Transverse colon (tissue), 4 donors: ENCODE data around the gene RPS6KA2. TPM values are rescaled to one million over a fixed set of nuclear protein-coding genes. Genes with fewer than 3 reads are reported as not detected.

ENCODE experiments used
- DNase-seq: peaks from one replicate; pipeline ENCODE4 v3.0.0-alpha.2; 2019
- H3K27ac ChIP-seq, 4 donors: fragments of 200-600 bp; sonication (generic); 2 replicates each; pipeline ENCODE4 v1.5.1; 2016 to 2018; ENCODE audit warnings: inconsistent platforms in 4 of 4
- H3K27me3 ChIP-seq: fragments of 200-600 bp; sonication (generic); 2 replicates; pipeline ENCODE4 v1.5.1; 2017; ENCODE audit warnings: inconsistent platforms
- H3K36me3 ChIP-seq, 4 donors: fragments of 200-600 bp; sonication (generic); 2 replicates each; pipeline ENCODE4 v1.5.1; 2017 to 2019; ENCODE audit warnings: inconsistent platforms in 4 of 4
- H3K4me1 ChIP-seq, 4 donors: fragments of 200-600 bp; sonication (generic); 2 replicates each; pipeline ENCODE4 v1.5.1; 2017 to 2020; ENCODE audit warnings: inconsistent platforms in 4 of 4
- H3K4me3 ChIP-seq, 4 donors: fragments of 200-600 bp; sonication (generic); 1 replicate in 1 of 4; 2 replicates in 3 of 4; pipeline versions ENCODE4 v1.5.1 to v1.6.1; 2017 to 2019; ENCODE audit warnings: inconsistent platforms in 4 of 4
- H3K9me3 ChIP-seq, 2 donors: fragments of 200-600 bp; sonication (generic); 2 replicates each; pipeline ENCODE4 v1.5.1; 2017 to 2019; ENCODE audit warnings: inconsistent platforms in 2 of 2
- CTCF ChIP-seq, 5 experiments: fragments of 200-600 bp in 3 of 5; fragments of 450-650 bp in 2 of 5; sonication (generic) in 3 of 5; IDR thresholded peaks; 1 replicate in 2 of 5; 2 replicates in 3 of 5; pipeline ENCODE4 v1.5.1; 2016 to 2017; ENCODE audit warnings: antibody characterized with exemption in 5 of 5, inconsistent platforms in 3 of 5, mild to moderate bottlenecking in 2 of 5, moderate library complexity in 1 of 5
- EP300 ChIP-seq: sonication (generic); formaldehyde crosslinking; IDR thresholded peaks from one replicate; pipeline ENCODE4 v1.6.1; 2017; ENCODE audit warnings: antibody characterized with exemption, low read depth
- POLR2A ChIP-seq: fragments of 450-650 bp; IDR thresholded peaks from one replicate; pipeline ENCODE4 v1.6.1; 2016; ENCODE audit warnings: antibody characterized with exemption, mild to moderate bottlenecking, moderate library complexity
- POLR2AphosphoS5 ChIP-seq, 3 donors: sonication (generic); formaldehyde crosslinking; IDR thresholded peaks; one replicate each; pipeline ENCODE4 v1.6.1; 2016; ENCODE audit warnings: antibody characterized with exemption in 3 of 3
- WGBS, 2 donors: methylation state at CpG; one replicate each; pipeline ENCODE4 v1.1.5; 2018; ENCODE audit warnings: low coverage in 1 of 2; 5-methylcytosine and 5-hydroxymethylcytosine counted together
- in situ Hi-C, 4 donors: fragments of 200-750 bp; cut with MboI; loops; one replicate each; pipeline versions ENCODE4 v1.15.0 to v1.15.1; 2017; ENCODE audit warnings: low sequenced_read_pairs in 3 of 4, low pct_ligation_motif_present in 1 of 4, low pct_unique_long_range_greater_than_20kb in 1 of 4
- intact Hi-C: fragments of 100-400 bp; cut with DNase I; formaldehyde crosslinking; loops from one replicate; pipeline ENCODE4 v1.15.1; 2023; ENCODE audit warnings: low total_unique reads
- total RNA-seq, 4 donors: library from RNA; depleted of rRNA; stranded (reverse); fragments of >200 nt; gene quantifications; one replicate each; pipeline ENCODE4 v1.1.0, GENCODE V29; 2016

RPS6KA2 gene
- total RNA-seq, 4 donors from 2014 or later, result 9.6 to 41.1 (median 15.4) TPM

- 84 to 86% methylated on average over 9 to 12 of the region's 12 CpGs for WGBS, 2 donors
- H3K36me3 ChIP-seq, result no peaks in the 10 kb centered on the region
- TF ChIP-seq POLR2A, result no peak
- TF ChIP-seq EP300, result no peak
- TF ChIP-seq CTCF (IDR thresholded peaks at IDR 0.05), result no peak
- TF ChIP-seq POLR2AphosphoS5 (IDR thresholded peaks at IDR 0.05), result no peak
- no peaks in the 10 kb centered on the region for H3K27me3 ChIP-seq
- DNase-seq, result no peak
- H3K9me3 ChIP-seq, result no peaks in the 10 kb centered on the region
- no peak overlapping the region for H3K27ac ChIP-seq
- in situ Hi-C loops, result no loop called here
- intact Hi-C loops, result no loop called here
- H3K4me3 ChIP-seq, result no peak overlapping the region
- peaks cover 0 to 1% (median 0%) of the 10 kb centered on the region in 4 donors for H3K4me1 ChIP-seq
Observed at GRCh38 chr6:166650824-166651807, 24.1 kb upstream of the RPS6KA2 start.

GRCh38 chr6:166650047-166650446 is 23.0 kb upstream of the RPS6KA2 start:
- in situ Hi-C loops, result no loop called here
- WGBS, 2 donors, result 83 to 100% methylated on average over 1 to 3 of the region's 3 CpGs
- Histone ChIP-seq H3K27ac (no peak overlapping the region), H3K27me3 (no peaks in the 10 kb centered on the region), H3K9me3 (no peaks in the 10 kb centered on the region), H3K4me3 (no peak overlapping the region), H3K4me1 (no peaks in the 10 kb centered on the region), H3K36me3 (no peaks in the 10 kb centered on the region)
- no peak for DNase-seq
- TF ChIP-seq CTCF (IDR thresholded peaks at IDR 0.05), result no peak
- no peak for TF ChIP-seq POLR2A
- TF ChIP-seq POLR2AphosphoS5 (IDR thresholded peaks at IDR 0.05), result no peak
- no peak for TF ChIP-seq EP300
- intact Hi-C loops, result no loop called here

- H3K4me1 ChIP-seq, result no peaks in the 10 kb centered on the region
- H3K36me3 ChIP-seq, result no peaks in the 10 kb centered on the region
- no peaks in the 10 kb centered on the region for H3K9me3 ChIP-seq
- intact Hi-C loops, result no loop called here
- H3K4me3 ChIP-seq, result no peak overlapping the region
- no peak for DNase-seq
- H3K27ac ChIP-seq, result no peak overlapping the region
- no peak for TF ChIP-seq POLR2AphosphoS5 (IDR thresholded peaks at IDR 0.05)
- TF ChIP-seq CTCF (IDR thresholded peaks at IDR 0.05), result no peak
- TF ChIP-seq POLR2A, result no peak
- TF ChIP-seq EP300, result no peak
- 85 to 86% methylated on average over 8 to 9 of the region's 9 CpGs for WGBS, 2 donors
- H3K27me3 ChIP-seq, result no peaks in the 10 kb centered on the region
- in situ Hi-C loops, result loop anchor here in 1 of 4 donors (25.0 kb wide), 1 partner anchor 338 kb away; the partner anchor contains the start of gene CEP43
Observed at GRCh38 chr6:166648846-166649245, 21.8 kb upstream of the RPS6KA2 start.

- DNase-seq, result no peak
- intact Hi-C loops (no loop called here), in situ Hi-C loops (loop anchor here in 1 of 4 donors (25.0 kb wide), 1 partner anchor 339 kb away; the partner anchor contains the start of gene CEP43)
- no peak overlapping the region for H3K4me3 ChIP-seq
- no peaks in the 10 kb centered on the region for H3K9me3 ChIP-seq
- no peaks in the 10 kb centered on the region for H3K4me1 ChIP-seq
- TF ChIP-seq CTCF (IDR thresholded peaks at IDR 0.05) (no peak), POLR2AphosphoS5 (IDR thresholded peaks at IDR 0.05) (no peak), EP300 (no peak), POLR2A (no peak)
- 92 to 100% methylated on average over 9 to 11 of the region's 11 CpGs for WGBS, 2 donors
- H3K36me3 ChIP-seq, result no peaks in the 10 kb centered on the region
- no peaks in the 10 kb centered on the region for H3K27me3 ChIP-seq
- no peak overlapping the region for H3K27ac ChIP-seq
Observed at GRCh38 chr6:166647896-166648295, 20.8 kb upstream of the RPS6KA2 start.
